ENCODE measurements around the gene NMNAT3.

DNA sequence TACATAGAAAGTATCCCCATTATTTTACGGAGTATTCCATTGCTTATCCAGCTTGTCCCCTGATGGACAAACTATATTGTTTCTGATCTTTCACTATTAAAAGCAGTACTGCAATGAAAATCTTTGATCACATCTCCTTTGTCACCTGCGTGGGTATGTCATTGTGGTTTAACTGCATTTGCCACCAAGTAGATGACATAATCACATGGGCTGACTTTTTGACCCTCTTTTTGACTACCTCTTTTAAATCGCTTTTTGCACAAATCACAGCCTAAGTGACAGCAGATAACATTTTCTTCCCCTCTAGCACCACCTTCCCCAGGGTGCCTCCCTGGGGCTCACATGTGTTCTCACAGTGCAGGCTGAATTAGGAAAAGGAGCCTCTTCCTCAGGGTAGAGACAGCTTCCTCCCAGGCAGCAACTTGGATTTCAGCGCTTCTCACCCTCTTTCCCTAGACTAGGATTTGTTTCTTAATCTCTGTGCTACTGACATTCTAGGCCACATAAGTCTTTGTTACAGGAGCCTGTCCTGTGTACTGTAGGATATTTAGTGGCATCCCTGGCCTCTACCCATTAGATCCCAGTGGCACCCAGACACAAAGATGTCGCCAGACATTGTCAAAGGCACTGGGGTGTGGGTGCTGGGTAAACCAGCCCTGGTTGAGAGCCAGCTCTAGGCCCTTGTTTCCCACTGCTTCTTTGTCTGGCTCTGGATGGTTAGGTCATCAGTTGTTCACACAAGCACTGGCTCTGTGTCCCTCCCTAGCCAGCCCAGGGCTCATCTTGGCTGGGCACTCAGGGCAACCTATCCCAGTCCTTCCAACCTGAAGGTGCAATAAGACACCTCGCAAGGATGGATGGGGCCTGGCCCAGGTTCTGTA, 136.9 kb downstream of the NMNAT3 start:
- TF ChIP-seq POLR2A (IDR thresholded peaks at IDR 0.05; ENCODE audit: low read length) (no peak), GATA1 (IDR thresholded peaks at IDR 0.05; ENCODE audit: low read depth, low read length) (no peak)

Data from erythroblast (primary cell).